Medulla oblongata (tissue), 1 donor: ENCODE measurements around the gene ABCA7.

ENCODE experiments used
- DNase-seq: peaks from one replicate; pipeline ENCODE4 v3.0.0-alpha.2; 2015; ENCODE audit errors: extremely low spot score

The ABCA7 gene

GRCh38 chr19:1039646-1040475 lies at the start of gene ABCA7:
ABCA7 (plus strand) TSS chr19:1040107; CDS start chr19:1041362, 1,255 bp downstream.
- DNase-seq = peak; percentile 94

GRCh38 chr19:990119-990571 lies 49.8 kb upstream of the ABCA7 start:
- no peak for DNase-seq

- DNase-seq = no peak
Observed at GRCh38 chr19:990746-991145, 49.2 kb upstream of the ABCA7 start.

GRCh38 chr19:991174-991931 lies 48.6 kb upstream of the ABCA7 start:
- DNase-seq = no peak

GRCh38 chr19:991932-992669 lies 47.8 kb upstream of the ABCA7 start:
- no peak for DNase-seq

GRCh38 chr19:992670-993055 lies 47.2 kb upstream of the ABCA7 start:
- no peak for DNase-seq

GRCh38 chr19:993361-993830 lies 46.5 kb upstream of the ABCA7 start:
- DNase-seq = no peak

GRCh38 chr19:993831-994393 lies 46.0 kb upstream of the ABCA7 start:
- DNase-seq = no peak

- no peak for DNase-seq
Observed at GRCh38 chr19:994516-994915, 45.4 kb upstream of the ABCA7 start.

- DNase-seq = no peak
Observed at GRCh38 chr19:995051-995827, 44.7 kb upstream of the ABCA7 start.

- no peak for DNase-seq
Observed at GRCh38 chr19:996051-996838, 43.7 kb upstream of the ABCA7 start.

- DNase-seq = no peak
Observed at GRCh38 chr19:998064-998463, 41.8 kb upstream of the ABCA7 start.

GRCh38 chr19:999379-999719 lies 40.6 kb upstream of the ABCA7 start:
- DNase-seq = no peak

- no peak for DNase-seq
Observed at GRCh38 chr19:1000095-1000494, 39.8 kb upstream of the ABCA7 start, which contains the start of gene GRIN3B. GRIN3B (plus strand) TSS chr19:1000419; CDS start chr19:1000438, 19 bp downstream.

GRCh38 chr19:1000591-1001537 lies 39.0 kb upstream of the ABCA7 start:
- no peak for DNase-seq

GRCh38 chr19:1001538-1002166 lies 38.3 kb upstream of the ABCA7 start:
- no peak for DNase-seq

GRCh38 chr19:1002600-1002999 lies 37.3 kb upstream of the ABCA7 start:
- no peak for DNase-seq

- no peak for DNase-seq
Observed at GRCh38 chr19:1003283-1003682, 36.6 kb upstream of the ABCA7 start.
